Loucy (cell line): ENCODE measurements around the gene CAMSAP1.

Experiments used
- H2AFZ ChIP-seq: fragments of 200-600 bp; sonication (generic); 2 replicates; pipeline ENCODE4 v1.6.0; 2016; ENCODE audit warnings: antibody characterized with exemption, mild to moderate bottlenecking, low read length, moderate library complexity
- H3F3A ChIP-seq: fragments of 200-600 bp; 2 replicates; pipeline ENCODE4 v1.6.0; 2016; ENCODE audit warnings: antibody characterized with exemption, low read depth, mild to moderate bottlenecking
- H3K27me3 ChIP-seq: fragments of 200-600 bp; sonication (generic); 2 replicates; pipeline ENCODE4 v1.6.1; 2014; ENCODE audit warnings: low read length, mild to moderate bottlenecking; ENCODE audit not compliant: insufficient read depth, poor library complexity, severe bottlenecking
- H3K36me3 ChIP-seq: fragments of 200-600 bp; sonication (generic); 2 replicates; pipeline ENCODE4 v1.6.1; 2016; ENCODE audit warnings: low read length; ENCODE audit not compliant: insufficient read depth
- H3K4me1 ChIP-seq: fragments of 200-600 bp; sonication (generic); 2 replicates; pipeline ENCODE4 v1.5.1; 2014; ENCODE audit warnings: low read length, mild to moderate bottlenecking; ENCODE audit not compliant: insufficient read depth, poor library complexity, severe bottlenecking
- H3K4me2 ChIP-seq: fragments of 200-600 bp; sonication (generic); 2 replicates; pipeline ENCODE4 v1.6.0; 2014; ENCODE audit warnings: antibody characterized with exemption, low read length, low read depth, mild to moderate bottlenecking; ENCODE audit not compliant: poor library complexity, severe bottlenecking
- H3K4me3 ChIP-seq: fragments of 200-600 bp; sonication (generic); 2 replicates; pipeline ENCODE4 v1.5.1; 2014; ENCODE audit warnings: low read length, mild to moderate bottlenecking, mixed read lengths; ENCODE audit not compliant: poor library complexity, severe bottlenecking
- H3K79me2 ChIP-seq: fragments of 200-600 bp; sonication (generic); 2 replicates; pipeline ENCODE4 v1.6.1; 2014; ENCODE audit warnings: low read length; ENCODE audit not compliant: insufficient read depth
- H3K9ac ChIP-seq: fragments of 200-600 bp; sonication (generic); 2 replicates; pipeline ENCODE4 v1.6.0; 2014; ENCODE audit warnings: mild to moderate bottlenecking, low read depth, low read length, moderate library complexity; ENCODE audit not compliant: poor library complexity, severe bottlenecking
- H3K9me2 ChIP-seq: fragments of 200-600 bp; sonication (generic); replicated peaks from 2 replicates; pipeline ENCODE4 v1.6.1; 2016; ENCODE audit warnings: low read depth, low read length, mixed read lengths
- H3K9me3 ChIP-seq: fragments of 200-600 bp; sonication (generic); 2 replicates; pipeline ENCODE4 v1.6.1; 2014; ENCODE audit warnings: mild to moderate bottlenecking, antibody characterized with exemption, low read length, low read depth; ENCODE audit not compliant: insufficient read depth
- H4K20me1 ChIP-seq: fragments of 200-600 bp; sonication (generic); 2 replicates; pipeline ENCODE4 v1.6.0; 2014; ENCODE audit warnings: antibody characterized with exemption, low read length, mild to moderate bottlenecking; ENCODE audit not compliant: insufficient read depth, poor library complexity, severe bottlenecking
- EZH2phosphoT487 ChIP-seq: fragments of 200-600 bp; IDR thresholded peaks from 2 replicates; pipeline ENCODE4 v1.6.1; 2018; ENCODE audit warnings: antibody characterized with exemption, mild to moderate bottlenecking, moderate library complexity, borderline replicate concordance
- TF ChIP-seq, protein P1 (sequence below): fragments of 200-600 bp; sonication (generic); conservative IDR thresholded peaks from 2 replicates; pipeline ENCODE4 v1.5.1; 2014; ENCODE audit warnings: mild to moderate bottlenecking, antibody characterized with exemption, low read length

CAMSAP1 gene

DNA sequence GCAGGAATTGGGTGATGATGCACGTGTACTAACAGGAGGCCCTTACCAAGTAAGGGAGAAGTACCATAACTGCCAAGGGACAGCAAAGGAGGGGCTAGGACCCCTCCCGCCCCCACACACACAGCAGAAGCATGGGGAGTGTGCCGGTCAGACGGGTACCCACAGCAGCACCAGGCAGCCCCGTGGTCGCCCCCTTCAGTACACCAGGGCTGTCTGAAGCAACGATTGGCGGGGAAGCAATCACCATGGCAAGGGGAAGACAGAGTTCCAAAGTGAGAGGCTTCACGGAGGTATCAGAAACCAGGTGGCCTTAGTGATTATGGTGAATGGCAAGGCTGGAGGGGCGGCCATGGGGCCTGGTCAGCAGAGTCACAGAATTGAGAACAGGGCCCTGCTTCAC lies 72.2 kb downstream of the CAMSAP1 start:
- Histone ChIP-seq H3K27me3 (no peaks in the 10 kb centered on the region), H4K20me1 (no peaks in the 10 kb centered on the region), H3K79me2 (peaks cover 20% of the 10 kb centered on the region; the same call in 1 of the 2 replicates), H3K4me3 (no peak overlapping the region), H2AFZ (no peak overlapping the region), H3K4me2 (no peak overlapping the region), H3F3A (no peaks in the 10 kb centered on the region), H3K9ac (no peak overlapping the region), H3K9me3 (no peaks in the 10 kb centered on the region), H3K36me3 (peaks cover 15% of the 10 kb centered on the region; the same call in 1 of the 2 replicates), H3K4me1 (no peaks in the 10 kb centered on the region), H3K9me2 (no peaks in the 10 kb centered on the region)
- TF ChIP-seq EZH2phosphoT487: no peak
- TF ChIP-seq, protein P1, sequence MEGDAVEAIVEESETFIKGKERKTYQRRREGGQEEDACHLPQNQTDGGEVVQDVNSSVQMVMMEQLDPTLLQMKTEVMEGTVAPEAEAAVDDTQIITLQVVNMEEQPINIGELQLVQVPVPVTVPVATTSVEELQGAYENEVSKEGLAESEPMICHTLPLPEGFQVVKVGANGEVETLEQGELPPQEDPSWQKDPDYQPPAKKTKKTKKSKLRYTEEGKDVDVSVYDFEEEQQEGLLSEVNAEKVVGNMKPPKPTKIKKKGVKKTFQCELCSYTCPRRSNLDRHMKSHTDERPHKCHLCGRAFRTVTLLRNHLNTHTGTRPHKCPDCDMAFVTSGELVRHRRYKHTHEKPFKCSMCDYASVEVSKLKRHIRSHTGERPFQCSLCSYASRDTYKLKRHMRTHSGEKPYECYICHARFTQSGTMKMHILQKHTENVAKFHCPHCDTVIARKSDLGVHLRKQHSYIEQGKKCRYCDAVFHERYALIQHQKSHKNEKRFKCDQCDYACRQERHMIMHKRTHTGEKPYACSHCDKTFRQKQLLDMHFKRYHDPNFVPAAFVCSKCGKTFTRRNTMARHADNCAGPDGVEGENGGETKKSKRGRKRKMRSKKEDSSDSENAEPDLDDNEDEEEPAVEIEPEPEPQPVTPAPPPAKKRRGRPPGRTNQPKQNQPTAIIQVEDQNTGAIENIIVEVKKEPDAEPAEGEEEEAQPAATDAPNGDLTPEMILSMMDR: no peak

DNA sequence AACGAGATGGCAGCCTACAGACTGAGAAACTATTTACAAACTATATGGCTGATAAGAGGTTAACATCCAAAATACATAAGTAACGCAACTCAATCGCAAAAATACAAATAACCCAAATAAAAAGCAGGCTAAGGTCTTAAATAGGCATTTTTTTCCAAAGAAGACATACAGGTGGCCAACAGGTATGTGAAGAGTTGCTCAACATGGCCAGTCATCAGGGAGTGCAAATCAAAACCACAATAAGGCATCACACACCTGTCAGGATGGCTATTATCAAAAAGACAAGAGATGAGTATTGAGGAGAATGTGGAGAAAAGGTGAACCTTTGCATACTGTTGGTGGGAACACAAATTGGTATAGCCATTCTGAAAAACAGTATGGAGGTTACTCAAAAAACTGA lies 73.5 kb downstream of the CAMSAP1 start:
- no peaks in the 10 kb centered on the region for H3K9me2 ChIP-seq
- no peaks in the 10 kb centered on the region for H3F3A ChIP-seq
- H3K36me3 ChIP-seq: peaks cover 11% of the 10 kb centered on the region; the same call in 1 of the 2 replicates
- no peaks in the 10 kb centered on the region for H3K9me3 ChIP-seq
- no peaks in the 10 kb centered on the region for H3K4me1 ChIP-seq
- H3K4me2 ChIP-seq: no peak overlapping the region
- peaks cover 3% of the 10 kb centered on the region for H4K20me1 ChIP-seq
- no peaks in the 10 kb centered on the region for H3K27me3 ChIP-seq
- no peak overlapping the region for H3K9ac ChIP-seq
- no peak for TF ChIP-seq EZH2phosphoT487
- TF ChIP-seq, protein P1: no peak
- H2AFZ ChIP-seq: no peak overlapping the region
- H3K79me2 ChIP-seq: peaks cover 8% of the 10 kb centered on the region; the same call in 1 of the 2 replicates
- no peak overlapping the region for H3K4me3 ChIP-seq

DNA sequence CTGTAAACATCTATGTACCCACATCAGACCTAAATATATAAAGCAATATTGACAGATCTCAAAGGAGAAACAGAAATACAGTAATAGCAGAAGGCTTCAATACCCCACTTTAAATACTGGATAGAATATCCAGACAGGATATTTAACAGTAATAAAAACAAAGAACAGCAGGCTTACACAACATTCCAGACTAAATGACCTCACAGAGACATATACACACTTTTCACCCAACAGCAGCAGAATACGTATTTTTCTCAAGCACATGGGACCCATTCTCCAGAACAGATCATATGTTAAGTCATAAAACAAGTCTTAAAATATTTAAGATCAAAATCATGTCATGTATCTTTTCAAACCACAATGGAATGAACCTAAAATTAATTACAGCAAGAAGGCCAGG lies 76.8 kb downstream of the CAMSAP1 start:
- Histone ChIP-seq H2AFZ (no peak overlapping the region), H3K27me3 (no peaks in the 10 kb centered on the region), H3K9ac (no peak overlapping the region), H4K20me1 (peaks cover 3% of the 10 kb centered on the region), H3K9me3 (0 out of 2 replicates have a peak, but pooled peaks cover 2% of the 10 kb centered on the region), H3K4me3 (no peak overlapping the region), H3K9me2 (no peaks in the 10 kb centered on the region), H3K36me3 (peaks cover 34% of the 10 kb centered on the region; the same call in 1 of the 2 replicates), H3K4me2 (no peak overlapping the region), H3K4me1 (no peaks in the 10 kb centered on the region), H3K79me2 (peaks cover 16% of the 10 kb centered on the region), H3F3A (no peaks in the 10 kb centered on the region)
- TF ChIP-seq EZH2phosphoT487: no peak

DNA sequence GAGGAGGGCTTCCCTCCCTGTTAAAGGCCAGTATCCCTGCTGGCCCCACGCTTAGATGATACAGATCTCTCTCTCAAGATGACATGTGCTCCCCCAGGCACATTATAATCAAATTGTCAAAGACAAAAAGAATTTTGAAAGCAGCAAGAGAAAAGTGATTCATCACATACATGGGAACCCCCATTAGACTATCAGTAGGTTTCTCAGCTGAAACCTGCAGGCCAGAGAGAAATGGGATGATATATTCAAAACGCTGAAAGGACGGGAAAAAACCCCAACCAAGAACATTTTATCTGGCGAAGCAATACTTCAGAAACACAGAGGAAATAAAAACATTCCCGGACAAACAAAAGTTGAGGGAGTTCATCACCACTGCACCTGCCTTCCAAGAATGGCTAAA lies 78.7 kb downstream of the CAMSAP1 start:
- TF ChIP-seq EZH2phosphoT487: no peak
- TF ChIP-seq, protein P1: no peak
- Histone ChIP-seq H3K36me3 (peaks cover 40% of the 10 kb centered on the region), H3K79me2 (peaks cover 14% of the 10 kb centered on the region), H3K27me3 (no peaks in the 10 kb centered on the region), H3K4me3 (no peak overlapping the region), H3K4me1 (no peaks in the 10 kb centered on the region), H3F3A (no peaks in the 10 kb centered on the region), H4K20me1 (peaks cover 3% of the 10 kb centered on the region), H3K9ac (no peak overlapping the region), H3K9me3 (0 out of 2 replicates have a peak, but pooled peaks cover 2% of the 10 kb centered on the region), H3K4me2 (no peak overlapping the region), H2AFZ (no peak overlapping the region), H3K9me2 (no peaks in the 10 kb centered on the region)
